Fibroblast of villous mesenchyme (primary cell): ENCODE measurements around the gene RASGRF1. TPM values are rescaled to one million over a fixed set of nuclear protein-coding genes. Genes with fewer than 3 reads are reported as not detected.

ENCODE experiments used
- DNase-seq: peaks from one replicate; pipeline ENCODE4 v3.0.0-alpha.2; 2010; ENCODE audit warnings: low read depth
- H3K4me3 ChIP-seq: 2 replicates; pipeline ENCODE4 v1.5.1; 2011; ENCODE audit warnings: low read depth, mild to moderate bottlenecking, low read length
- total RNA-seq: library from RNA; depleted of rRNA; stranded (reverse); fragments of >200 nt; gene quantifications from 2 replicates; pipeline ENCODE4 v1.2.3, GENCODE V29; 2012
- TF ChIP-seq, protein P1 (sequence below): IDR thresholded peaks from 2 replicates; pipeline ENCODE4 v1.5.1; 2012; ENCODE audit warnings: low read depth, mild to moderate bottlenecking, low read length; ENCODE audit not compliant: insufficient read depth

Gene RASGRF1
- total RNA-seq, 1 donor = 0.43 TPM

DNA sequence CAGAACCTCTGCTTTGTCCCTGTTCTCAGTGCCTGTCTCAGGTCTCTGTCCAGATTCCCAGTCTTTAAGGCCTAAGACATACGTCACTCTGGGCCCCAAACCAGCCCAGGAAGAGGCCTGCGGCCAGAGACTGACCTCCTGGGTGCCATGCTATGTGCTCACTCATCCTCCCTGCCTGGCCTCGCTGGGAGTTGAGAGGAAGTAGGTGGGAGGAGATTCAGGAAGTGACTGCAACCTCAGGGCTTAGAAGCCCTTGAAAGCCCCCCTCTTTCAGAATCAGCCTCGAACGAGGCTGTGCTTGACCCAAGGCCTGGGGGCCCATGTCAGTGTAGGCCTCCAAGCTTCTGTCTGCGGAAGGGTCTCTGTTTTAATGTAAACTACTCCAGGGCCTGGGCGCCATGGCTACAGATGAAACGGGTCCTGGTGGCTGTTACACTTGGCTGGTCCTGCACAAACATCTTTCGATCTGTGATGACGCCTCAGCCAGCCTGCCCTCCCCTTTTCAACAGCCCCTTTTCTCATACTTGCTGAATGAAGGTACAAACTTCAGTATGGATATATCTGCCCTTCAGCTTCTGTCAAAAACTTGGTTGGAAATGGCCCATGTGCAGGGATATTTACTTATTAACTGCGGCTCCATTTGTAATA, 11.7 kb downstream of the RASGRF1 start:
- no peak for DNase-seq
- H3K4me3 ChIP-seq = no peak overlapping the region
- TF ChIP-seq, protein P1, sequence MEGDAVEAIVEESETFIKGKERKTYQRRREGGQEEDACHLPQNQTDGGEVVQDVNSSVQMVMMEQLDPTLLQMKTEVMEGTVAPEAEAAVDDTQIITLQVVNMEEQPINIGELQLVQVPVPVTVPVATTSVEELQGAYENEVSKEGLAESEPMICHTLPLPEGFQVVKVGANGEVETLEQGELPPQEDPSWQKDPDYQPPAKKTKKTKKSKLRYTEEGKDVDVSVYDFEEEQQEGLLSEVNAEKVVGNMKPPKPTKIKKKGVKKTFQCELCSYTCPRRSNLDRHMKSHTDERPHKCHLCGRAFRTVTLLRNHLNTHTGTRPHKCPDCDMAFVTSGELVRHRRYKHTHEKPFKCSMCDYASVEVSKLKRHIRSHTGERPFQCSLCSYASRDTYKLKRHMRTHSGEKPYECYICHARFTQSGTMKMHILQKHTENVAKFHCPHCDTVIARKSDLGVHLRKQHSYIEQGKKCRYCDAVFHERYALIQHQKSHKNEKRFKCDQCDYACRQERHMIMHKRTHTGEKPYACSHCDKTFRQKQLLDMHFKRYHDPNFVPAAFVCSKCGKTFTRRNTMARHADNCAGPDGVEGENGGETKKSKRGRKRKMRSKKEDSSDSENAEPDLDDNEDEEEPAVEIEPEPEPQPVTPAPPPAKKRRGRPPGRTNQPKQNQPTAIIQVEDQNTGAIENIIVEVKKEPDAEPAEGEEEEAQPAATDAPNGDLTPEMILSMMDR = no peak

- no peak overlapping the region for H3K4me3 ChIP-seq
- TF ChIP-seq, protein P1 = no peak
- no peak for DNase-seq
Measured at GRCh38 chr15:79078003-79078402, 12.6 kb downstream of the RASGRF1 start.

- TF ChIP-seq, protein P1 = no peak
- no peak overlapping the region for H3K4me3 ChIP-seq
- DNase-seq = no peak
Measured at GRCh38 chr15:79076661-79077060, 13.9 kb downstream of the RASGRF1 start.

- DNase-seq = no peak
- H3K4me3 ChIP-seq = no peak overlapping the region
- TF ChIP-seq, protein P1 = no peak
Measured at GRCh38 chr15:79075256-79075655, 15.3 kb downstream of the RASGRF1 start.

DNA sequence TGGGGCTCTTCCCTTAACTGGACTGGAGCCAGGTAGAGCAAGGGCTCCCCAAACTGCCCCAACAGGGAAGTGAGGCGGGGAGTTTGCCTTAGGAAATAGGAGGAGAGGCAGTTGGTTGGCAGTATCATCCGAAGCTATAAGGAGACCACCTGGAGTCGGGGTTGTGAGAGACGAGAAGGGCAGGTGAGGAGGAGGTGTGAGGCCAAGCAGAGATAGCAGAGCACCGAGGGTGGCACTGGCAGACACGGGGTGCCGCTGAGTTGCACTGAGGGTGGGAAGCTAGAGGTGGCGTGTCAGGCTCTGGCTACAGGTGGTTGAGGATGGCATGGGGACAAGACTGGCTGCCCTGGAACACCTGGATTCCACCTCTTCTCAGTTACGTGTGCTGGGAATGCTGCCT, 17.2 kb downstream of the RASGRF1 start:
- H3K4me3 ChIP-seq = no peak overlapping the region
- DNase-seq = no peak
- TF ChIP-seq, protein P1 = no peak

GRCh38 chr15:79071901-79072300, 18.7 kb downstream of the RASGRF1 start:
- DNase-seq = peak; percentile 24
- no peak overlapping the region for H3K4me3 ChIP-seq
- TF ChIP-seq, protein P1 = no peak

DNA sequence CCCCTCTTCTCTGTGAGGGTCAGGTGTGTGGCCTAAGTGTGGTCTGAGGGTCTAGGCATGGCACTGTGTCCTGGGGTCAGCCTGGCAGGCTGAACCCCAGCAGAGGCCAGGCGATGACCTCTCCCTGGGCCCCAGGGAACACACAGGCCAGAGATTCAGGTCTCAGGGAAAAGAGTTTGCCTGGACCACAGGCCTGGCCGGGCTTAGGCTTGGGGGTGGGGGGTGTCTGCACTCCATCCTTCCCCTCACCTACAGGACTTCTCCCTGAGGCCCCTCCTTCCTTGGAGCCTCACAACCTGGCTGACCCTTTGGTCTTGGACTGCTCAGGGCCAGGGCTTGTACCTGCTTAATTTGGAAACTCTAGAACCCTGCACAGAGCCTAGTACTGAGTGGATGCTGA, 21.8 kb downstream of the RASGRF1 start:
- no peak for DNase-seq
- TF ChIP-seq, protein P1 = no peak
- no peak overlapping the region for H3K4me3 ChIP-seq
